Measurements from ENCODE around the gene CEP164.

DNA sequence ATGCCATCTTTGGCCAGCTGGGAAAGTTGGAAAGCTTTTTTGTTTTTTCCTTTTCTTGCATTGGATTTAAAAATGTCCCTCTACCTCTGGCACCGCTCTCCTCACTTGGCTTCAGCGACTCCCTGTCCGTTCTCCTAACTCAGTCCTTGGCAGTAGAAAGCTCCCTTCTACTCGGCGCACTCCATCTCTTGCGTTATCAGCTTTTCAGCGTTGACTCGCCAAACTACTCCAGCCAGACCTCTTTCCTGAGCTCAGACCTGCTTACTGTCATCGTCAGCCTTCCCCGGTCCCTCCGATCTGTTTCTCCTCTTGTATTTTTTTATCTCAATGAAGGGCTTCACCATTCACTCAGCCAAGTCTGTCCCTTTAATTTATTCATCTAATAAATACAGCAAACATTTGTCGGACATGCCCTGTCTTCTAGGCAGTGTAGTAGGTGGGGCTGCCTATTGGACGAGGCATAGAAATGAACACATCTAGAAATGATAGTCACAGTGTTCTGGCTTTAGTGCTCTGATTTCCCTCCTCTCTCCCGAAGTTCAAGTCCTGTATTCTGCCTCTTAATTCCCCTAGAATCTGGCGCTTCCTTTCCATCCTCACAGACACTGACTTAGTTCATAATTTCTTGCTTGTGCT lies 839 bp downstream of the CEP164 start:
- no peak for TF ChIP-seq EP300 (IDR thresholded peaks at IDR 0.05)
- TF ChIP-seq, protein P1, sequence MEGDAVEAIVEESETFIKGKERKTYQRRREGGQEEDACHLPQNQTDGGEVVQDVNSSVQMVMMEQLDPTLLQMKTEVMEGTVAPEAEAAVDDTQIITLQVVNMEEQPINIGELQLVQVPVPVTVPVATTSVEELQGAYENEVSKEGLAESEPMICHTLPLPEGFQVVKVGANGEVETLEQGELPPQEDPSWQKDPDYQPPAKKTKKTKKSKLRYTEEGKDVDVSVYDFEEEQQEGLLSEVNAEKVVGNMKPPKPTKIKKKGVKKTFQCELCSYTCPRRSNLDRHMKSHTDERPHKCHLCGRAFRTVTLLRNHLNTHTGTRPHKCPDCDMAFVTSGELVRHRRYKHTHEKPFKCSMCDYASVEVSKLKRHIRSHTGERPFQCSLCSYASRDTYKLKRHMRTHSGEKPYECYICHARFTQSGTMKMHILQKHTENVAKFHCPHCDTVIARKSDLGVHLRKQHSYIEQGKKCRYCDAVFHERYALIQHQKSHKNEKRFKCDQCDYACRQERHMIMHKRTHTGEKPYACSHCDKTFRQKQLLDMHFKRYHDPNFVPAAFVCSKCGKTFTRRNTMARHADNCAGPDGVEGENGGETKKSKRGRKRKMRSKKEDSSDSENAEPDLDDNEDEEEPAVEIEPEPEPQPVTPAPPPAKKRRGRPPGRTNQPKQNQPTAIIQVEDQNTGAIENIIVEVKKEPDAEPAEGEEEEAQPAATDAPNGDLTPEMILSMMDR (IDR thresholded peaks at IDR 0.05) = no peak
- TF ChIP-seq POLR2A (IDR thresholded peaks at IDR 0.05) = no peak
